NCI-H187 treated with DMSO at 0.1 percent for 48 hours (cell line): ENCODE data around the gene RAMP2.

ENCODE experiments used
- DNase-seq: peaks from one replicate; lab custom pipeline; 2025; lab: John Stamatoyannopoulos, UW

RAMP2 gene

GRCh38 chr17:42795061-42795460 lies 34.0 kb downstream of the RAMP2 start:
- DNase-seq, result no peak

- no peak for DNase-seq
These were observed 34.4 kb downstream of the RAMP2 start for GRCh38 chr17:42795465-42795864.

GRCh38 chr17:42796066-42796758 lies 35.2 kb downstream of the RAMP2 start:
- DNase-seq, result no peak

- no peak for DNase-seq
These were observed 36.3 kb downstream of the RAMP2 start for GRCh38 chr17:42797067-42798007.

- DNase-seq, result no peak
These were observed 37.0 kb downstream of the RAMP2 start for GRCh38 chr17:42798011-42798382.

- DNase-seq, result peak; percentile 24
These were observed 37.7 kb downstream of the RAMP2 start, which contains the start of the genes CNTD1 and COA3 for GRCh38 chr17:42798383-42799380. Gene CNTD1, plus strand, starts transcription at chr17:42798861. Its CDS starts 207 bp downstream, at chr17:42799068. Gene COA3, minus strand, starts transcription at chr17:42798704. Its CDS starts 23 bp downstream, at chr17:42798681.

- DNase-seq, result no peak
These were observed 42.3 kb downstream of the RAMP2 start for GRCh38 chr17:42803074-42803883.

GRCh38 chr17:42804918-42805367 lies 43.9 kb downstream of the RAMP2 start:
- DNase-seq, result no peak

GRCh38 chr17:42806249-42806648 lies 45.2 kb downstream of the RAMP2 start:
- no peak for DNase-seq

- DNase-seq, result no peak
These were observed 48.2 kb downstream of the RAMP2 start for GRCh38 chr17:42809250-42809649.
